Bronchial epithelial cell (primary cell): ENCODE data around the gene SMIM12. TPM values are rescaled to one million over a fixed set of nuclear protein-coding genes. Genes with fewer than 3 reads are reported as not detected.

Experiments
- DNase-seq: peaks from one replicate; pipeline ENCODE4 v3.0.0-alpha.2; 2010; ENCODE audit warnings: low read depth
- FAIRE-seq: peaks from 2 replicates; lab custom pipeline; 2011; peaks lifted over from hg19 to GRCh38; lab: Jason Lieb, UNC
- H3K27me3 ChIP-seq: 2 replicates; pipeline ENCODE4 v1.5.1; 2011; ENCODE audit warnings: low read length; ENCODE audit not compliant: control insufficient read depth, insufficient read depth
- H3K36me3 ChIP-seq: 2 replicates; pipeline ENCODE4 v1.5.1; 2011; ENCODE audit warnings: low read length; ENCODE audit not compliant: control insufficient read depth, insufficient read depth
- H3K4me3 ChIP-seq: 2 replicates; pipeline ENCODE4 v1.5.1; 2011; ENCODE audit warnings: mild to moderate bottlenecking, low read depth, low read length, control low read depth
- CTCF ChIP-seq: IDR thresholded peaks from 2 replicates; pipeline ENCODE4 v1.5.1; 2011; ENCODE audit warnings: mild to moderate bottlenecking, moderate library complexity, low read length, control low read depth, inconsistent platforms; ENCODE audit not compliant: insufficient read depth, severe bottlenecking
- total RNA-seq: library from RNA; depleted of rRNA; stranded (reverse); fragments of >200 nt; gene quantifications from 2 replicates; pipeline ENCODE4 v1.2.1, GENCODE V29; 2014

Gene SMIM12
- total RNA-seq, 1 donor from 2014 or later: 34.8 TPM

GRCh38 chr1:34833711-34834110 is 25.8 kb downstream of the SMIM12 start:
- no peak for FAIRE-seq

GRCh38 chr1:34831721-34832246 is 27.8 kb downstream of the SMIM12 start:
- H3K27me3 ChIP-seq: no peaks in the 10 kb centered on the region
- H3K4me3 ChIP-seq: no peak overlapping the region
- DNase-seq (no peak), FAIRE-seq (no peak)
- H3K36me3 ChIP-seq: no peaks in the 10 kb centered on the region
- no peak for TF ChIP-seq CTCF

More at GRCh38 chr1:34833711-34834110, 25.8 kb downstream of the SMIM12 start:
- no peaks in the 10 kb centered on the region for H3K27me3 ChIP-seq
- no peak for DNase-seq
- H3K36me3 ChIP-seq: no peaks in the 10 kb centered on the region
- H3K4me3 ChIP-seq: no peak overlapping the region
- no peak for TF ChIP-seq CTCF

- H3K4me3 ChIP-seq: no peak overlapping the region
- FAIRE-seq (no peak), DNase-seq (no peak)
- no peaks in the 10 kb centered on the region for H3K27me3 ChIP-seq
- TF ChIP-seq CTCF: no peak
- H3K36me3 ChIP-seq: no peaks in the 10 kb centered on the region
Observed at GRCh38 chr1:34829250-34829649, 30.3 kb downstream of the SMIM12 start.

GRCh38 chr1:34828611-34829010 is 30.9 kb downstream of the SMIM12 start:
- Histone ChIP-seq H3K36me3 (no peaks in the 10 kb centered on the region), H3K27me3 (no peaks in the 10 kb centered on the region), H3K4me3 (no peak overlapping the region)
- no peak for FAIRE-seq
- DNase-seq: no peak
- no peak for TF ChIP-seq CTCF

DNA sequence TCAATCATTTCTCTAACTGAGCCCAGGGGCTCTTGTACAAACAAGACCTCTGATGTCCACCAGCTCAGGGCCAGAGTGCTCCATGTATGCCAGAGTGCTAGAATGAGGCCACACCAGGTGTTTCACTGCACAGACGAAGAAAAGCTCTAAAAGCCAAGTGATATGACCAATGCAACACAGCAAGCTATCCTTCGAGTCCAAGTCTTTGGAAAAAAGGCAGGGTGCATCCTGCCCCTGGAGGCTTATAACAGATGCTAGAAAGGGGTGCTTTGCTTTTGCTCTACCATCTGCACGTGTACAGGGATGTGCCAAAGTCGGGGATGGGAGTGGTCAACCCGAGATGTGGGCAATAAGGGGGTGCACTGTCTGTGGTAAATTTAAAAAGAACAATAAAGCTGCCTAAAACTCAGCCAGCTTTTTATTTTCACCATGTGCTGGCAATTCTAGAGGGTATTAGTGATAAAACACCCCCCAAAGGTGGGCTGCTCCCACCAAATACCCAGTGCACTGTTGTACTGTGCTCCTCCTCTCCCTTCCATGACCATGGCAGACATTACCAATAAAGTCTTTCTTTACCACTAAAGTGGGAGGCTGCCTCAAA is 32.1 kb downstream of the SMIM12 start:
- no peaks in the 10 kb centered on the region for H3K27me3 ChIP-seq
- H3K4me3 ChIP-seq: no peak overlapping the region
- DNase-seq (no peak), FAIRE-seq (no peak)
- no peak for TF ChIP-seq CTCF
- H3K36me3 ChIP-seq: no peaks in the 10 kb centered on the region
